Smooth muscle cell (in vitro differentiated cells): ENCODE data around the gene KRTAP10-5. TPM values are rescaled to one million over a fixed set of nuclear protein-coding genes. Genes with fewer than 3 reads are reported as not detected.

ENCODE experiments used
- DNase-seq: peaks from one replicate; lab custom pipeline; 2025; ENCODE audit not compliant: unreplicated experiment; lab: John Stamatoyannopoulos, UW
- H2AFZ ChIP-seq: fragments of 200-600 bp; sonication (generic); 2 replicates; pipeline ENCODE4 v1.6.0; 2016; ENCODE audit warnings: antibody characterized with exemption, low read depth, mild to moderate bottlenecking
- H3F3A ChIP-seq: fragments of 200-600 bp; sonication (generic); 2 replicates; pipeline ENCODE4 v1.6.0; 2017; ENCODE audit warnings: antibody characterized with exemption, low read depth
- H3K27ac ChIP-seq: fragments of 200-600 bp; sonication (generic); 2 replicates; pipeline ENCODE4 v1.5.1; 2016; ENCODE audit warnings: low read depth, mild to moderate bottlenecking
- H3K27me3 ChIP-seq: fragments of 200-600 bp; sonication (generic); 2 replicates; pipeline ENCODE4 v1.6.1; 2016; ENCODE audit warnings: low read depth, mild to moderate bottlenecking
- H3K36me3 ChIP-seq: fragments of 200-600 bp; sonication (generic); 2 replicates; pipeline ENCODE4 v1.5.1; 2016; ENCODE audit warnings: low read depth
- H3K4me1 ChIP-seq: fragments of 200-600 bp; sonication (generic); 2 replicates; pipeline ENCODE4 v1.5.1; 2016; ENCODE audit warnings: low read depth
- H3K4me2 ChIP-seq: fragments of 200-600 bp; sonication (generic); 2 replicates; pipeline ENCODE4 v1.6.0; 2016; ENCODE audit warnings: mild to moderate bottlenecking
- H3K4me3 ChIP-seq: fragments of 200-600 bp; sonication (generic); 2 replicates; pipeline ENCODE4 v1.5.1; 2016; ENCODE audit warnings: mild to moderate bottlenecking
- H3K79me2 ChIP-seq: fragments of 200-600 bp; sonication (generic); 2 replicates; pipeline ENCODE4 v1.6.0; 2016; ENCODE audit warnings: low read depth, mild to moderate bottlenecking
- H3K9ac ChIP-seq: fragments of 200-600 bp; sonication (generic); 2 replicates; pipeline ENCODE4 v1.6.0; 2016; ENCODE audit warnings: low read depth
- H3K9me3 ChIP-seq: fragments of 200-600 bp; sonication (generic); replicated peaks from 2 replicates; pipeline ENCODE4 v1.5.1; 2016; ENCODE audit warnings: low read depth
- H4K20me1 ChIP-seq: fragments of 200-600 bp; sonication (generic); 2 replicates; pipeline ENCODE4 v1.6.0; 2016; ENCODE audit warnings: low read depth
- WGBS: methylation state at CpG from one replicate; pipeline ENCODE4 v1.1.7; 2016; ENCODE audit warnings: low lambda C conversion rate; 5-methylcytosine and 5-hydroxymethylcytosine counted together
- polyA plus RNA-seq: library from polyadenylated mRNA; unstranded; fragments of >200 nt; fragmentation: Nextera tagmentation; extraction: Ambion mirVana; gene quantifications from 2 replicates; pipeline ENCODE4 v1.2.1, GENCODE V29; 2016
- total RNA-seq: library from RNA; depleted of rRNA; stranded (reverse); fragments of >200 nt; gene quantifications from 2 replicates; pipeline ENCODE4 v1.2.3, GENCODE V29; 2014
- TF ChIP-seq, protein P1 (sequence below): fragments of 200-600 bp; sonication (generic); IDR thresholded peaks from 2 replicates; pipeline ENCODE4 v1.5.1; 2017; ENCODE audit warnings: borderline replicate concordance, mild to moderate bottlenecking, antibody characterized with exemption; ENCODE audit not compliant: insufficient read depth, poor library complexity, severe bottlenecking

The KRTAP10-5 gene
- total and polyA plus RNA-seq, 2 experiments from 2014 or later, result not detected

DNA sequence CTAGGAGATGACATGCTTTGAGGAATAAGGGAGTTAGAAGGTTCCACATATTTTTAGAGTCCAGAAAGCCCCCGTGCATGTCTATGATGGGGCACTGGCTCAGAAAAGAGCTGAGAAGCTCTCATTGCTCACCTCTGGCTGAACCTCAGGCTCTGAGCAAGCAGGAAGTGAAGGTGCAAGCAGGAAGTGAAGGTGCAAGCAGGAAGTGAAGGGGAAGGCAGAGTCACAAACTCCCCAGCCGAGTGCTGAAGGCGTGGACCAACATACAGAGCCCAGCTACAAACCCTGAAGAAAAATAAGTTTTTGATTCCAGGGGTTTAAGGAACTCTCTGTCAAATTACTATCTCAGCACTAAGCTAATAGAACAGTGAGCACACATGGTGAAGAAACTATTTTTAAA lies 38.5 kb upstream of the KRTAP10-5 start:
- no peaks in the 10 kb centered on the region for H3F3A ChIP-seq
- TF ChIP-seq, protein P1, sequence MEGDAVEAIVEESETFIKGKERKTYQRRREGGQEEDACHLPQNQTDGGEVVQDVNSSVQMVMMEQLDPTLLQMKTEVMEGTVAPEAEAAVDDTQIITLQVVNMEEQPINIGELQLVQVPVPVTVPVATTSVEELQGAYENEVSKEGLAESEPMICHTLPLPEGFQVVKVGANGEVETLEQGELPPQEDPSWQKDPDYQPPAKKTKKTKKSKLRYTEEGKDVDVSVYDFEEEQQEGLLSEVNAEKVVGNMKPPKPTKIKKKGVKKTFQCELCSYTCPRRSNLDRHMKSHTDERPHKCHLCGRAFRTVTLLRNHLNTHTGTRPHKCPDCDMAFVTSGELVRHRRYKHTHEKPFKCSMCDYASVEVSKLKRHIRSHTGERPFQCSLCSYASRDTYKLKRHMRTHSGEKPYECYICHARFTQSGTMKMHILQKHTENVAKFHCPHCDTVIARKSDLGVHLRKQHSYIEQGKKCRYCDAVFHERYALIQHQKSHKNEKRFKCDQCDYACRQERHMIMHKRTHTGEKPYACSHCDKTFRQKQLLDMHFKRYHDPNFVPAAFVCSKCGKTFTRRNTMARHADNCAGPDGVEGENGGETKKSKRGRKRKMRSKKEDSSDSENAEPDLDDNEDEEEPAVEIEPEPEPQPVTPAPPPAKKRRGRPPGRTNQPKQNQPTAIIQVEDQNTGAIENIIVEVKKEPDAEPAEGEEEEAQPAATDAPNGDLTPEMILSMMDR, result no peak
- no peaks in the 10 kb centered on the region for H3K79me2 ChIP-seq
- H2AFZ ChIP-seq, result no peak overlapping the region
- DNase-seq, result no peak
- no peaks in the 10 kb centered on the region for H3K4me1 ChIP-seq
- H3K27me3 ChIP-seq, result no peaks in the 10 kb centered on the region
- WGBS, result 93% methylated on average over 3 of the region's 3 CpGs
- no peak overlapping the region for H3K4me3 ChIP-seq
- H4K20me1 ChIP-seq, result no peaks in the 10 kb centered on the region
- no peak overlapping the region for H3K9ac ChIP-seq
- no peak overlapping the region for H3K27ac ChIP-seq
- H3K4me2 ChIP-seq, result no peak overlapping the region
- H3K9me3 ChIP-seq, result no peaks in the 10 kb centered on the region
- no peaks in the 10 kb centered on the region for H3K36me3 ChIP-seq

DNA sequence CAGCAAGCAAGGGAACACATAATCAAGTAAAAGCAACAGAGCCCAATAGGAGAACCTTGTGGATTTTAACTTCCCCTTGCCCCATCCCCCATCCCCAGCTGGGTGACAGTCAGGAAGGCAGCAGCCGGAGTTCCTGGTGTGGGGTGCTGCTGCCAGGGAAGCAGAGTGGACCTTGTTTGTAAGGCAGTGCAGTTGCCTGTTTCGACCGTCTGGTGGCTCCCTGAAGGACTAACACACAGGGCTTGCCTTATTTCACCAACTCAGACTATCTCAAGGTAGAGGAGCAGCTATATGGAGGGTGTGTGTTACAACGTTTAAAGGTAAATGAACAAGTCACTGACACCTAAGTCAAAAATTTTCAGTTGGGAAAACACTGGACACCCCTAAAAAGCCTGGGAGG lies 38.1 kb upstream of the KRTAP10-5 start:
- DNase-seq, result no peak

DNA sequence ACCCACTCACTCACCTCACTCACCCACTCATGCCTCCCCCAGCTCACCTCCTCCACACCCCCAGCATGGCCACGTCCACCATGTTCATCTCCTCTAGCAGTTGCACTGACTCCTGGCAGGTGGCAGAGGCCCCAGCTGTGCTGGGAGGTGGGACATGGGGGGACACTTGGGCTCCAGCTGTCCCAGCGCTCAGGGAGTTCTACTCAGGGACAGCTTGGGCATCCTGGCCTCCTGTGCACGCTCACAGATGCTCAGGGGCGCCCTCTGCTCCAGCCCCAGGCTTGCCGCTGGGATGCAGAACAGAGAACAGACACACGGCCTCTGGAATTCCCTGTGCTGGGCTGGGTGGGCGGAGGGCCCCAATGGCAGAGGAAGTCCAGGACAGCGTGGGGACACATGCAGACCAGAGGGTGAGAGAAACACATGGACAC lies 36.7 kb upstream of the KRTAP10-5 start:
- Histone ChIP-seq H3K4me2 (no peak overlapping the region), H3K27me3 (no peaks in the 10 kb centered on the region), H3K4me1 (no peaks in the 10 kb centered on the region), H3F3A (no peaks in the 10 kb centered on the region), H3K79me2 (no peaks in the 10 kb centered on the region), H3K36me3 (no peaks in the 10 kb centered on the region), H2AFZ (no peak overlapping the region), H3K4me3 (no peak overlapping the region), H3K9me3 (no peaks in the 10 kb centered on the region), H3K9ac (no peak overlapping the region), H4K20me1 (no peaks in the 10 kb centered on the region), H3K27ac (no peak overlapping the region)
- 60% methylated on average over 8 of the region's 8 CpGs for WGBS
- TF ChIP-seq, protein P1, result no peak
- no peak for DNase-seq

More for the DNA sequence above, 38.1 kb upstream of the KRTAP10-5 start:
- Histone ChIP-seq H3K27ac (no peak overlapping the region), H3F3A (no peaks in the 10 kb centered on the region), H3K4me1 (no peaks in the 10 kb centered on the region), H4K20me1 (no peaks in the 10 kb centered on the region), H3K4me3 (no peak overlapping the region), H3K27me3 (no peaks in the 10 kb centered on the region), H3K79me2 (no peaks in the 10 kb centered on the region), H3K9ac (no peak overlapping the region), H3K36me3 (no peaks in the 10 kb centered on the region), H3K4me2 (no peak overlapping the region), H2AFZ (no peak overlapping the region), H3K9me3 (no peaks in the 10 kb centered on the region)
- TF ChIP-seq, protein P1, result no peak
- WGBS, result 62% methylated on average over 4 of the region's 4 CpGs

DNA sequence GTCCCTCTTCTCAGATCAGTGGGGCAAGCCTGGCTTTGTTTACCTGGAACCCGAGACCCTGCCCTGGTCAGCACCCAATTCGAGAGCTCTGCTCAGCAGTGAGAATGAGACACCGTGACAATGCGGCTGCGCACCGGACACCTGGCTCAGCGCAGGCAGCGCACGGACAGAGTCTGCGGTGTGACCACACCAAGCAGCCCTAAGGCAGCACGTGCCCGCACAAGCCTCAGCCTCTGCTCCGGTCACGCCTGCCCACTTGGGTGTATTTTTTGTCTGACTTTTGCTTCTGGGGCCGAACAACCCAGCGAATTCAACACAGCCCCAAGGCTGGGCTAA lies 36.2 kb upstream of the KRTAP10-5 start:
- no peaks in the 10 kb centered on the region for H4K20me1 ChIP-seq
- no peak overlapping the region for H3K9ac ChIP-seq
- H3K27ac ChIP-seq, result no peak overlapping the region
- H3K9me3 ChIP-seq, result peaks cover 2% of the 10 kb centered on the region
- H3K4me3 ChIP-seq, result no peak overlapping the region
- TF ChIP-seq, protein P1, result no peak
- H3K79me2 ChIP-seq, result no peaks in the 10 kb centered on the region
- 81% methylated on average over 16 of the region's 16 CpGs for WGBS
- no peak overlapping the region for H3K4me2 ChIP-seq
- no peaks in the 10 kb centered on the region for H3K4me1 ChIP-seq
- H3F3A ChIP-seq, result no peaks in the 10 kb centered on the region
- H2AFZ ChIP-seq, result no peak overlapping the region
- no peaks in the 10 kb centered on the region for H3K36me3 ChIP-seq
- no peaks in the 10 kb centered on the region for H3K27me3 ChIP-seq
- no peak for DNase-seq
